Measurements from ENCODE around the gene CACNA1B.

Gene CACNA1B

GRCh38 chr9:138040446-138041430 is 163.2 kb downstream of the CACNA1B start:
- no peak for DNase-seq (ENCODE audit: low read depth)

- DNase-seq (ENCODE audit: low read depth): no peak
These were observed 164.6 kb downstream of the CACNA1B start for GRCh38 chr9:138042146-138042545.

GRCh38 chr9:138042640-138043039 is 165.1 kb downstream of the CACNA1B start:
- no peak for DNase-seq (ENCODE audit: low read depth)

- no peak for DNase-seq (ENCODE audit: low read depth)
These were observed 165.5 kb downstream of the CACNA1B start for GRCh38 chr9:138043061-138043410.

- DNase-seq (ENCODE audit: low read depth): no peak
These were observed 166.1 kb downstream of the CACNA1B start for GRCh38 chr9:138043411-138044345.

- DNase-seq (ENCODE audit: low read depth): no peak
These were observed 167.2 kb downstream of the CACNA1B start for GRCh38 chr9:138044485-138045383.

- DNase-seq (ENCODE audit: low read depth): no peak
These were observed 168.2 kb downstream of the CACNA1B start for GRCh38 chr9:138045541-138046490.

GRCh38 chr9:138046641-138047301 is 169.2 kb downstream of the CACNA1B start:
- DNase-seq (ENCODE audit: low read depth): no peak

- DNase-seq (ENCODE audit: low read depth): no peak
These were observed 170.0 kb downstream of the CACNA1B start for GRCh38 chr9:138047469-138048040.

- no peak for DNase-seq (ENCODE audit: low read depth)
These were observed 170.6 kb downstream of the CACNA1B start for GRCh38 chr9:138048184-138048583.

GRCh38 chr9:138049085-138049778 is 171.7 kb downstream of the CACNA1B start:
- no peak for DNase-seq (ENCODE audit: low read depth)

GRCh38 chr9:138049779-138050471 is 172.3 kb downstream of the CACNA1B start:
- no peak for DNase-seq (ENCODE audit: low read depth)

- DNase-seq (ENCODE audit: low read depth): no peak
These were observed 173.1 kb downstream of the CACNA1B start for GRCh38 chr9:138050472-138051330.

- no peak for DNase-seq (ENCODE audit: low read depth)
These were observed 174.2 kb downstream of the CACNA1B start for GRCh38 chr9:138051586-138052321.

- no peak for DNase-seq (ENCODE audit: low read depth)
These were observed 174.7 kb downstream of the CACNA1B start for GRCh38 chr9:138052322-138052615.

- DNase-seq (ENCODE audit: low read depth): no peak
These were observed 175.2 kb downstream of the CACNA1B start for GRCh38 chr9:138052635-138053320.

Data from stimulated activated CD4-positive, alpha-beta T cell treated with anti-CD3 and anti-CD28 coated beads, Interleukin-2, amount 100 ng/mL, for 4 hours (primary cell).